ENCODE measurements around the gene UPP2. TPM values are rescaled to one million over a fixed set of nuclear protein-coding genes. Genes with fewer than 3 reads are reported as not detected.

The UPP2 gene
- total and polyA plus RNA-seq, 2 of the 13 experiments (the other 11 are each of a cell fraction or from before 2014, with no cell fraction given), result 0.07 to 0.28 TPM

DNA sequence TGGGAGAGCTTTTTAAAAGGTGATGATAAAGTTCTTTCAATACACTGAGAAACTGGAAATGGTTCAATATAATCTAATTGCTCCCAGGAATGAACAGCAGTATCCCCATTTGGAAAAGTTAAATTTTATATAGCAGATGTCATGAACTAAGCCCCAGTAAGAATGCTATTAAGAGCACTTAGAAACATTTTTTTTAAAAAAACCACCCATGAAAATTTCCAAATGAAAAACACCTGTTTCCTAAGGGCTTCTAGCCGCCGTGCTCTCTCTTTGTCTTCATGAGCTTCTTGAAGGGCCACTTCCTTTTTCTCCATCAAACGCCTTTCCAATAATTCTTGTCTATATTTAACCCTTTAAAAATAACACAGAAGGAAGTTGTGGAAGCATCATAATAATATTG, 77.0 kb downstream of the UPP2 start:
- Histone ChIP-seq H3K4me2 (ENCODE audit: low read depth, low read length) (no peak overlapping the region), H3K36me3 (replicated peaks in 1 of 2; ENCODE audit: control insufficient read depth in 1 of 2, insufficient read depth in 2 of 2, low read length in 2 of 2) (no peaks in the 10 kb centered on the region), H3K9me3 (ENCODE audit: low read length) (no peaks in the 10 kb centered on the region), H3K9ac (ENCODE audit: insufficient read depth, low read depth, low read length) (no peak overlapping the region), H3K27ac (ENCODE audit: extremely low read length, insufficient read depth, low read length) (no peak overlapping the region), H3K79me2 (ENCODE audit: insufficient read depth, low read length) (no peaks in the 10 kb centered on the region), H3K4me3 (replicated peaks in 1 of 3; ENCODE audit: insufficient read depth in 1 of 3, low read depth in 2 of 3, low read length in 3 of 3) (no peak overlapping the region), H2AFZ (ENCODE audit: low read length) (no peak overlapping the region), H3K27me3 (ENCODE audit: control insufficient read depth in 1 of 2, insufficient read depth in 2 of 2, low read length in 2 of 2) (no peaks in the 10 kb centered on the region), H3K4me1 (ENCODE audit: insufficient read depth, low read length) (peaks cover 41% of the 10 kb centered on the region), H4K20me1 (ENCODE audit: insufficient read depth, low read length) (no peaks in the 10 kb centered on the region)
- TF ChIP-seq HCFC1 (IDR thresholded peaks at IDR 0.05; ENCODE audit: low read depth, low read length) (no peak), FOXA1 (IDR thresholded peaks at IDR 0.05) (no peak), FOXA1 (CRISPR knock-in tag; IDR thresholded peaks at IDR 0.05) (no peak), FOXP1 (IDR thresholded peaks at IDR 0.05) (no peak), FOXP1 (CRISPR knock-in tag; IDR thresholded peaks at IDR 0.05) (no peak), ZNF101 (CRISPR knock-in tag; IDR thresholded peaks at IDR 0.05; ENCODE audit: borderline replicate concordance, low read depth) (no peak)
- TF ChIP-seq, protein P1, sequence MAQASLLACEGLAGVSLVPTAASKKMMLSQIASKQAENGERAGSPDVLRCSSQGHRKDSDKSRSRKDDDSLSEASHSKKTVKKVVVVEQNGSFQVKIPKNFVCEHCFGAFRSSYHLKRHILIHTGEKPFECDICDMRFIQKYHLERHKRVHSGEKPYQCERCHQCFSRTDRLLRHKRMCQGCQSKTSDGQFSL (CRISPR knock-in tag; IDR thresholded peaks at IDR 0.05), result no peak
- CTCF ChIA-PET (ENCODE audit: low intra/inter-chr PET ratio, low total read pairs), result interaction anchor here (1.6 kb wide), 1 partner anchor 567 kb away, joined by 6 read pairs; no protein-coding TSS in a partner anchor
- FAIRE-seq (no peak), ATAC-seq (no peak), DNase-seq (ENCODE audit: low spot score) (no peak)
- BruUV-seq (replicated peaks), result no TSS peak
- 79% methylated on average over 3 of the region's 3 CpGs for WGBS (ENCODE audit: low lambda C conversion rate)
- POLR2A ChIA-PET, result interaction anchor here (2.9 to 3.3 kb wide), 2 partner anchors 47 to 279 kb away, joined by 10 to 11 read pairs; no protein-coding TSS in a partner anchor
- intact Hi-C loops (cut with micrococcal nuclease; ENCODE audit: unreplicated experiment), result loop anchor here (1.0 to 5.0 kb wide), 5 partner anchors 81 to 567 kb away; no protein-coding TSS in a partner anchor
- in situ Hi-C loops (cut with HindIII; ENCODE audit: extremely low pct_ligation_motif_present, low pct_unique_long_range_greater_than_20kb), result loop anchor here (10.0 kb wide), 1 partner anchor 134 kb away; no protein-coding TSS in a partner anchor

DNA sequence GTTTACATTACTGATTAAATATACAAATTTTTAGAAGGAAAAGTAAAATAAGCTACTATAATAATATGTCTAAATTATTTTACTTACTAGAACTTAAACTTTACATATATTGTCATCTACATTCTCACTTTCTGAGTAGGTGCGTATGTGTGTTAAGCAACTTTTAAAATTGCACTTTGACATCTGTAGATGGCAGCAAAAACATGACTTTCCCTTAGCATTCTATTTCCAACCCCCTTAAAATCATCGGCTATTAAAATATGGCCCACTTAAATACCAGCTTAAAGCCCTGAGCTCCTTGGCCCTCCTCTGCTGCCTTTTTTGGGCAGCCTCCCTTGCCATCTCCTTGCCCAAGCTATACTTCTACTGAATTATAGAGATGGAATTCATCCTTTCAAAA, 78.0 kb downstream of the UPP2 start:
- Histone ChIP-seq H3K4me3 (replicated peaks in 1 of 3; ENCODE audit: insufficient read depth in 1 of 3, low read depth in 2 of 3, low read length in 3 of 3) (no peak overlapping the region), H3K27me3 (ENCODE audit: control insufficient read depth in 1 of 2, insufficient read depth in 2 of 2, low read length in 2 of 2) (no peaks in the 10 kb centered on the region), H3K27ac (ENCODE audit: extremely low read length, insufficient read depth, low read length) (no peak overlapping the region), H3K79me2 (ENCODE audit: insufficient read depth, low read length) (no peaks in the 10 kb centered on the region), H3K9ac (ENCODE audit: insufficient read depth, low read depth, low read length) (no peak overlapping the region), H3K9me3 (ENCODE audit: low read length) (no peaks in the 10 kb centered on the region), H3K4me1 (ENCODE audit: insufficient read depth, low read length) (peaks cover 51% of the 10 kb centered on the region), H3K36me3 (replicated peaks in 1 of 2; ENCODE audit: control insufficient read depth in 1 of 2, insufficient read depth in 2 of 2, low read length in 2 of 2) (no peaks in the 10 kb centered on the region), H3K4me2 (ENCODE audit: low read depth, low read length) (no peak overlapping the region), H2AFZ (ENCODE audit: low read length) (no peak overlapping the region), H4K20me1 (ENCODE audit: insufficient read depth, low read length) (no peaks in the 10 kb centered on the region)
- FAIRE-seq (no peak), DNase-seq (ENCODE audit: low spot score) (peak; percentile 35), ATAC-seq (peak; percentile 82)
- POLR2A ChIA-PET, result interaction anchor here (1.1 to 3.3 kb wide), 4 partner anchors 8 to 278 kb away, joined by 3 to 11 read pairs (median 6); partner anchors contain the start of genes CCDC148 and PKP4
- no TSS peak for BruUV-seq (replicated peaks)
- intact Hi-C loops (cut with micrococcal nuclease; ENCODE audit: unreplicated experiment), result loop anchor here (1.0 to 5.0 kb wide), 5 partner anchors 82 to 566 kb away; no protein-coding TSS in a partner anchor
- in situ Hi-C loops (cut with HindIII; ENCODE audit: extremely low pct_ligation_motif_present, low pct_unique_long_range_greater_than_20kb), result loop anchor here (5.0 to 10.0 kb wide), 2 partner anchors 135 to 278 kb away; partner anchors contain the start of genes CCDC148 and PKP4
- WGBS (ENCODE audit: low lambda C conversion rate), result 17% methylated on average over 2 of the region's 2 CpGs
- CTCF ChIA-PET (ENCODE audit: low intra/inter-chr PET ratio, low total read pairs), result interaction anchor here (1.0 to 1.6 kb wide), 2 partner anchors 84 to 566 kb away, joined by 3 to 6 read pairs; no protein-coding TSS in a partner anchor
- TF ChIP-seq PPARG (CRISPR knock-in tag; conservative IDR thresholded peaks at IDR 0.05), result 0 out of 2 replicates have a peak, but pooled peaks have one; percentile 38
- TF ChIP-seq ADNP (CRISPR knock-in tag; IDR thresholded peaks at IDR 0.05), result no peak
- TF ChIP-seq SMC3 (IDR thresholded peaks at IDR 0.05; ENCODE audit: low read length), result peak; percentile 81
- TF ChIP-seq, protein P2, sequence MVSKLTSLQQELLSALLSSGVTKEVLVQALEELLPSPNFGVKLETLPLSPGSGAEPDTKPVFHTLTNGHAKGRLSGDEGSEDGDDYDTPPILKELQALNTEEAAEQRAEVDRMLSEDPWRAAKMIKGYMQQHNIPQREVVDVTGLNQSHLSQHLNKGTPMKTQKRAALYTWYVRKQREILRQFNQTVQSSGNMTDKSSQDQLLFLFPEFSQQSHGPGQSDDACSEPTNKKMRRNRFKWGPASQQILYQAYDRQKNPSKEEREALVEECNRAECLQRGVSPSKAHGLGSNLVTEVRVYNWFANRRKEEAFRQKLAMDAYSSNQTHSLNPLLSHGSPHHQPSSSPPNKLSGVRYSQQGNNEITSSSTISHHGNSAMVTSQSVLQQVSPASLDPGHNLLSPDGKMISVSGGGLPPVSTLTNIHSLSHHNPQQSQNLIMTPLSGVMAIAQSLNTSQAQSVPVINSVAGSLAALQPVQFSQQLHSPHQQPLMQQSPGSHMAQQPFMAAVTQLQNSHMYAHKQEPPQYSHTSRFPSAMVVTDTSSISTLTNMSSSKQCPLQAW (CRISPR knock-in tag; IDR thresholded peaks at IDR 0.05), result 0 out of 2 replicates have a peak, but pooled peaks have one; percentile 36
- TF ChIP-seq MIXL1 (CRISPR knock-in tag; IDR thresholded peaks at IDR 0.05), result 0 out of 2 replicates have a peak, but pooled peaks have one; percentile 37
- TF ChIP-seq MIER3 (CRISPR knock-in tag; IDR thresholded peaks at IDR 0.05; ENCODE audit: borderline replicate concordance), result no peak
- peak; percentile 11; the same call in 1 of the 2 replicates for TF ChIP-seq ZMYM4 (CRISPR knock-in tag; IDR thresholded peaks at IDR 0.05)
- TF ChIP-seq ZNF274 (CRISPR knock-in tag; IDR thresholded peaks at IDR 0.05), result no peak
- TF ChIP-seq ZNF713 (CRISPR knock-in tag; IDR thresholded peaks at IDR 0.05), result no peak
- no peak for TF ChIP-seq RXRA (CRISPR knock-in tag; IDR thresholded peaks at IDR 0.05)
- TF ChIP-seq STAG1 (CRISPR knock-in tag; IDR thresholded peaks at IDR 0.05), result peak; percentile 92
- no peak for TF ChIP-seq ZBTB3 (CRISPR knock-in tag; IDR thresholded peaks at IDR 0.05; ENCODE audit: borderline replicate concordance, low read depth)
- TF ChIP-seq ISL2 (CRISPR knock-in tag; IDR thresholded peaks at IDR 0.05), result 0 out of 2 replicates have a peak, but pooled peaks have one; percentile 31
- peak; percentile 55 for TF ChIP-seq GATAD2A (CRISPR knock-in tag; IDR thresholded peaks at IDR 0.05)
